Neural progenitor cell (in vitro differentiated cells): ENCODE results near the gene DDIT3. TPM values are rescaled to one million over a fixed set of nuclear protein-coding genes. Genes with fewer than 3 reads are reported as not detected.

ENCODE experiments used
- DNase-seq: peaks from one replicate; pipeline ENCODE4 v3.0.0-alpha.2; 2016; ENCODE audit warnings: low spot score
- H2AFZ ChIP-seq: fragments of 200-600 bp; sonication (generic); replicated peaks from 2 replicates; pipeline ENCODE4 v1.6.1; 2016; ENCODE audit warnings: antibody characterized with exemption
- H3F3A ChIP-seq: fragments of 200-600 bp; sonication (generic); 2 replicates; pipeline ENCODE4 v1.6.1; 2016; ENCODE audit warnings: antibody characterized with exemption, low read depth
- H3K27ac ChIP-seq: fragments of 200-600 bp; sonication (generic); 2 replicates; pipeline ENCODE4 v1.5.1; 2016; ENCODE audit warnings: mild to moderate bottlenecking
- H3K27me3 ChIP-seq: fragments of 200-600 bp; sonication (generic); 2 replicates; pipeline ENCODE4 v1.6.1; 2016; ENCODE audit warnings: mild to moderate bottlenecking, moderate library complexity
- H3K36me3 ChIP-seq: fragments of 200-600 bp; sonication (generic); 2 replicates; pipeline ENCODE4 v1.5.1; 2016
- H3K4me1 ChIP-seq: fragments of 200-600 bp; sonication (generic); 2 replicates; pipeline ENCODE4 v1.6.1; 2016; ENCODE audit warnings: mixed run types
- H3K4me2 ChIP-seq: fragments of 200-600 bp; sonication (generic); 2 replicates; pipeline ENCODE4 v1.6.1; 2016
- H3K4me3 ChIP-seq: fragments of 200-600 bp; sonication (generic); 2 replicates; pipeline ENCODE4 v1.5.1; 2016
- H3K79me2 ChIP-seq: fragments of 200-600 bp; sonication (generic); 2 replicates; pipeline ENCODE4 v1.6.1; 2016; ENCODE audit warnings: low read depth
- H3K9ac ChIP-seq: fragments of 200-600 bp; sonication (generic); 2 replicates; pipeline ENCODE4 v1.6.1; 2016
- H3K9me3 ChIP-seq: fragments of 200-600 bp; sonication (generic); 2 replicates; pipeline ENCODE4 v1.5.1; 2016; ENCODE audit warnings: low read depth
- H4K20me1 ChIP-seq: fragments of 200-600 bp; sonication (generic); 2 replicates; pipeline ENCODE4 v1.6.1; 2016; ENCODE audit warnings: low read depth
- H3K27ac Mint-ChIP-seq: 3 replicates; pipeline ENCODE4 v1.8.0; 2021; ENCODE audit warnings: mixed read lengths
- H3K27me3 Mint-ChIP-seq: 2 replicates; pipeline ENCODE4 v1.8.0; 2022; ENCODE audit warnings: low read depth, mild to moderate bottlenecking, inconsistent platforms, moderate library complexity, mixed read lengths; ENCODE audit not compliant: insufficient read depth
- H3K36me3 Mint-ChIP-seq: 3 replicates; pipeline ENCODE4 v1.8.0; 2021; ENCODE audit warnings: mixed read lengths
- H3K4me1 Mint-ChIP-seq: 3 replicates; pipeline ENCODE4 v1.8.0; 2021; ENCODE audit warnings: mixed read lengths
- H3K4me3 Mint-ChIP-seq: 3 replicates; pipeline ENCODE4 v1.8.0; 2021; ENCODE audit warnings: mild to moderate bottlenecking, moderate library complexity, mixed read lengths
- H3K9me3 Mint-ChIP-seq: 3 replicates; pipeline ENCODE4 v1.8.0; 2020; ENCODE audit warnings: mixed read lengths
- CTCF ChIP-seq: fragments of 200-600 bp; sonication (generic); IDR thresholded peaks from 2 replicates; pipeline ENCODE4 v1.5.1; 2017; ENCODE audit warnings: antibody characterized with exemption, mild to moderate bottlenecking
- EZH2 ChIP-seq: fragments of 200-600 bp; sonication (generic); IDR thresholded peaks from 2 replicates; pipeline ENCODE4 v1.6.1; 2017; ENCODE audit warnings: antibody characterized with exemption, mild to moderate bottlenecking, moderate library complexity
- EZH2phosphoT487 ChIP-seq: fragments of 200-600 bp; sonication (generic); IDR thresholded peaks from 2 replicates; pipeline ENCODE4 v1.6.1; 2017; ENCODE audit warnings: antibody characterized with exemption
- total RNA-seq: library from RNA; depleted of rRNA; stranded (reverse); fragments of >200 nt; gene quantifications from 2 replicates; pipeline ENCODE4 v1.2.3, GENCODE V29; 2015; ENCODE audit warnings: low replicate concordance

Gene DDIT3
- total RNA-seq, 1 donor from 2014 or later, result 2.3 TPM

- Mint-ChIP-seq H3K27me3 (peaks cover 2% of the 10 kb centered on the region), H3K27ac (no peak overlapping the region), H3K9me3 (no peaks in the 10 kb centered on the region), H3K36me3 (peaks cover 19% of the 10 kb centered on the region), H3K4me1 (peaks cover 13% of the 10 kb centered on the region), H3K4me3 (peak overlapping the region; percentile 93)
- Histone ChIP-seq H3K4me3 (peak overlapping the region; percentile 93), H3K4me2 (no peak overlapping the region), H4K20me1 (no peaks in the 10 kb centered on the region), H3K9ac (no peak overlapping the region), H3K4me1 (peaks cover 5% of the 10 kb centered on the region), H3K79me2 (peaks cover 20% of the 10 kb centered on the region), H3F3A (peaks cover 33% of the 10 kb centered on the region), H2AFZ (peak overlapping the region; percentile 87), H3K36me3 (peaks cover 8% of the 10 kb centered on the region), H3K9me3 (no peaks in the 10 kb centered on the region), H3K27ac (no peak overlapping the region), H3K27me3 (peaks cover 1% of the 10 kb centered on the region)
- no peak for DNase-seq
- no peak for TF ChIP-seq EZH2
- TF ChIP-seq EZH2phosphoT487, result no peak
- TF ChIP-seq CTCF, result no peak
These were observed 33.2 kb downstream of the DDIT3 start for GRCh38 chr12:57487055-57487596.

- H3K36me3 Mint-ChIP-seq, result peaks cover 13% of the 10 kb centered on the region
- no peaks in the 10 kb centered on the region for H4K20me1 ChIP-seq
- H3K27me3 ChIP-seq, result peaks cover 16% of the 10 kb centered on the region
- peaks cover 4% of the 10 kb centered on the region for H3K36me3 ChIP-seq
- H3K9ac ChIP-seq, result no peak overlapping the region
- H3K27me3 Mint-ChIP-seq, result peaks cover 6% of the 10 kb centered on the region
- H3K79me2 ChIP-seq, result peaks cover 20% of the 10 kb centered on the region
- no peaks in the 10 kb centered on the region for H3K9me3 ChIP-seq
- H3K4me1 Mint-ChIP-seq, result peaks cover 13% of the 10 kb centered on the region
- peaks cover 21% of the 10 kb centered on the region for H3F3A ChIP-seq
- no peaks in the 10 kb centered on the region for H3K9me3 Mint-ChIP-seq
- H3K27ac ChIP-seq, result no peak overlapping the region
- H3K4me3 ChIP-seq, result no peak overlapping the region
- H3K4me2 ChIP-seq, result no peak overlapping the region
- H3K4me3 Mint-ChIP-seq, result no peak overlapping the region
- no peak for DNase-seq
- peaks cover 5% of the 10 kb centered on the region for H3K4me1 ChIP-seq
- H2AFZ ChIP-seq, result no peak overlapping the region
- no peak overlapping the region for H3K27ac Mint-ChIP-seq
- TF ChIP-seq CTCF (no peak), EZH2phosphoT487 (no peak), EZH2 (no peak)
These were observed 34.6 kb downstream of the DDIT3 start for GRCh38 chr12:57485695-57486094.

GRCh38 chr12:57483466-57483865 lies 36.8 kb downstream of the DDIT3 start:
- Mint-ChIP-seq H3K4me3 (no peak overlapping the region), H3K9me3 (no peaks in the 10 kb centered on the region), H3K27ac (no peak overlapping the region), H3K36me3 (no peaks in the 10 kb centered on the region), H3K27me3 (peaks cover 15% of the 10 kb centered on the region), H3K4me1 (peaks cover 1% of the 10 kb centered on the region)
- no peaks in the 10 kb centered on the region for H3K4me1 ChIP-seq
- DNase-seq, result no peak
- peaks cover 38% of the 10 kb centered on the region for H3K27me3 ChIP-seq
- no peaks in the 10 kb centered on the region for H4K20me1 ChIP-seq
- no peaks in the 10 kb centered on the region for H3K36me3 ChIP-seq
- H3K9me3 ChIP-seq, result no peaks in the 10 kb centered on the region
- H2AFZ ChIP-seq, result no peak overlapping the region
- H3K79me2 ChIP-seq, result peaks cover 6% of the 10 kb centered on the region
- H3K4me2 ChIP-seq, result no peak overlapping the region
- TF ChIP-seq EZH2 (no peak), EZH2phosphoT487 (no peak), CTCF (no peak)
- no peak overlapping the region for H3K4me3 ChIP-seq
- peaks cover 6% of the 10 kb centered on the region for H3F3A ChIP-seq
- no peak overlapping the region for H3K27ac ChIP-seq
- H3K9ac ChIP-seq, result no peak overlapping the region
